ENCODE data around the gene ORMDL2. TPM values are rescaled to one million over a fixed set of nuclear protein-coding genes. Genes with fewer than 3 reads are reported as not detected.

Gene ORMDL2
- total and polyA plus RNA-seq, 2 donors (not counting 1 experiment from before 2014, with no cell fraction given) = 26.9 to 54.5 TPM

GRCh38 chr12:55845785-55846496 is 28.1 kb downstream of the ORMDL2 start:
- Histone ChIP-seq H3K4me1 (ENCODE audit: control insufficient read depth, extremely low read depth, insufficient read depth, low read length) (peaks cover 15% of the 10 kb centered on the region), H3K27ac (ENCODE audit: insufficient read depth, low read length) (peak overlapping the region; percentile 99), H2AFZ (ENCODE audit: low read length) (no peak overlapping the region), H3K9me3 (ENCODE audit: control insufficient read depth, insufficient read depth, low read depth, low read length) (no peaks in the 10 kb centered on the region), H3K79me2 (ENCODE audit: control insufficient read depth, insufficient read depth, low read length) (no peaks in the 10 kb centered on the region), H3K4me3 (replicated peaks in 1 of 4; ENCODE audit: control extremely low read depth in 1 of 4, insufficient read depth in 1 of 4, low read depth in 3 of 4, low read length in 4 of 4) (no peak overlapping the region), H3K9ac (ENCODE audit: insufficient read depth, low read length) (no peak overlapping the region), H3K36me3 (ENCODE audit: control insufficient read depth, insufficient read depth, low read length) (no peaks in the 10 kb centered on the region), H3K27me3 (ENCODE audit: control insufficient read depth, insufficient read depth, low read length) (no peaks in the 10 kb centered on the region), H3K4me2 (ENCODE audit: extremely low read depth, insufficient read depth, low read length) (no peak overlapping the region), H4K20me1 (ENCODE audit: control insufficient read depth, extremely low read depth, insufficient read depth, low read length) (no peaks in the 10 kb centered on the region)
- TF ChIP-seq EZH2 (IDR thresholded peaks at IDR 0.05; ENCODE audit: low read length, missing control alignments) (no peak), CTCF (conservative IDR thresholded peaks at IDR 0.05 in 1 of 2, IDR thresholded peaks at IDR 0.05 in 1 of 2; ENCODE audit: low read depth in 1 of 2, low read length in 2 of 2) (no peak)
- DNase-seq (ENCODE audit: low read depth in 2 of 2) = no peak

- peak; percentile 72 to 84 for DNase-seq (ENCODE audit: low read depth in 2 of 2)
Measured at GRCh38 chr12:55847033-55847432, 29.2 kb downstream of the ORMDL2 start.

More at GRCh38 chr12:55847033-55847432, 29.2 kb downstream of the ORMDL2 start:
- Histone ChIP-seq H3K4me2 (ENCODE audit: extremely low read depth, insufficient read depth, low read length) (peak overlapping the region; percentile 81), H3K27me3 (ENCODE audit: control insufficient read depth, insufficient read depth, low read length) (no peaks in the 10 kb centered on the region), H3K36me3 (ENCODE audit: control insufficient read depth, insufficient read depth, low read length) (no peaks in the 10 kb centered on the region), H3K27ac (ENCODE audit: insufficient read depth, low read length) (peak overlapping the region; percentile 99), H2AFZ (ENCODE audit: low read length) (no peak overlapping the region), H3K9ac (ENCODE audit: insufficient read depth, low read length) (peak overlapping the region; percentile 66), H3K9me3 (ENCODE audit: control insufficient read depth, insufficient read depth, low read depth, low read length) (no peaks in the 10 kb centered on the region), H3K79me2 (ENCODE audit: control insufficient read depth, insufficient read depth, low read length) (no peaks in the 10 kb centered on the region), H3K4me1 (ENCODE audit: control insufficient read depth, extremely low read depth, insufficient read depth, low read length) (peaks cover 15% of the 10 kb centered on the region), H3K4me3 (replicated peaks in 1 of 4; ENCODE audit: control extremely low read depth in 1 of 4, insufficient read depth in 1 of 4, low read depth in 3 of 4, low read length in 4 of 4) (no peak overlapping the region), H4K20me1 (ENCODE audit: control insufficient read depth, extremely low read depth, insufficient read depth, low read length) (no peaks in the 10 kb centered on the region)
- TF ChIP-seq EZH2 (IDR thresholded peaks at IDR 0.05; ENCODE audit: low read length, missing control alignments) (no peak), CTCF (conservative IDR thresholded peaks at IDR 0.05 in 1 of 2, IDR thresholded peaks at IDR 0.05 in 1 of 2; ENCODE audit: low read depth in 1 of 2, low read length in 2 of 2) (no peak)

Data from fibroblast of lung (primary cell).